ENCODE results near the gene HIBADH.

The HIBADH gene

GRCh38 chr7:27635728-27636127, 27.0 kb downstream of the HIBADH start:
- DNase-seq (ENCODE audit: low spot score) = no peak

- no peak for DNase-seq (ENCODE audit: low spot score)
Observed at GRCh38 chr7:27634671-27635493, 27.8 kb downstream of the HIBADH start.

GRCh38 chr7:27633062-27633461, 29.6 kb downstream of the HIBADH start:
- no peak for DNase-seq (ENCODE audit: low spot score)

- DNase-seq (ENCODE audit: low spot score) = no peak
Observed at GRCh38 chr7:27631391-27631790, 31.3 kb downstream of the HIBADH start.

- DNase-seq (ENCODE audit: low spot score) = no peak
Observed at GRCh38 chr7:27627146-27627545, 35.5 kb downstream of the HIBADH start.

- no peak for DNase-seq (ENCODE audit: low spot score)
Observed at GRCh38 chr7:27619492-27619891, 43.2 kb downstream of the HIBADH start.

GRCh38 chr7:27617651-27618381, 44.9 kb downstream of the HIBADH start:
- DNase-seq (ENCODE audit: low spot score) = no peak

- no peak for DNase-seq (ENCODE audit: low spot score)
Observed at GRCh38 chr7:27616914-27617548, 45.7 kb downstream of the HIBADH start.

- DNase-seq (ENCODE audit: low spot score) = no peak
Observed at GRCh38 chr7:27616186-27616491, 46.5 kb downstream of the HIBADH start.

GRCh38 chr7:27615420-27616185, 47.1 kb downstream of the HIBADH start:
- DNase-seq (ENCODE audit: low spot score) = no peak

- no peak for DNase-seq (ENCODE audit: low spot score)
Observed at GRCh38 chr7:27614095-27614494, 48.6 kb downstream of the HIBADH start.

- DNase-seq (ENCODE audit: low spot score) = no peak
Observed at GRCh38 chr7:27611059-27611458, 51.6 kb downstream of the HIBADH start.

GRCh38 chr7:27608776-27609495, 53.7 kb downstream of the HIBADH start:
- no peak for DNase-seq (ENCODE audit: low spot score)

GRCh38 chr7:27607210-27607606, 55.5 kb downstream of the HIBADH start:
- no peak for DNase-seq (ENCODE audit: low spot score)

GRCh38 chr7:27606270-27607209, 56.1 kb downstream of the HIBADH start:
- DNase-seq (ENCODE audit: low spot score) = no peak

- DNase-seq (ENCODE audit: low spot score) = no peak
Observed at GRCh38 chr7:27605689-27606269, 56.9 kb downstream of the HIBADH start.

- no peak for DNase-seq (ENCODE audit: low spot score)
Observed at GRCh38 chr7:27605283-27605682, 57.4 kb downstream of the HIBADH start.

GRCh38 chr7:27603813-27604212, 58.9 kb downstream of the HIBADH start:
- no peak for DNase-seq (ENCODE audit: low spot score)

GRCh38 chr7:27602766-27603165, 59.9 kb downstream of the HIBADH start:
- DNase-seq (ENCODE audit: low spot score) = no peak

- DNase-seq (ENCODE audit: low spot score) = no peak
Observed at GRCh38 chr7:27601217-27601616, 61.5 kb downstream of the HIBADH start.
